ENCODE data around the gene ASIC1. TPM values are rescaled to one million over a fixed set of nuclear protein-coding genes. Genes with fewer than 3 reads are reported as not detected.

The ASIC1 gene
- total RNA-seq, 1 donor = 0.72 TPM

DNA sequence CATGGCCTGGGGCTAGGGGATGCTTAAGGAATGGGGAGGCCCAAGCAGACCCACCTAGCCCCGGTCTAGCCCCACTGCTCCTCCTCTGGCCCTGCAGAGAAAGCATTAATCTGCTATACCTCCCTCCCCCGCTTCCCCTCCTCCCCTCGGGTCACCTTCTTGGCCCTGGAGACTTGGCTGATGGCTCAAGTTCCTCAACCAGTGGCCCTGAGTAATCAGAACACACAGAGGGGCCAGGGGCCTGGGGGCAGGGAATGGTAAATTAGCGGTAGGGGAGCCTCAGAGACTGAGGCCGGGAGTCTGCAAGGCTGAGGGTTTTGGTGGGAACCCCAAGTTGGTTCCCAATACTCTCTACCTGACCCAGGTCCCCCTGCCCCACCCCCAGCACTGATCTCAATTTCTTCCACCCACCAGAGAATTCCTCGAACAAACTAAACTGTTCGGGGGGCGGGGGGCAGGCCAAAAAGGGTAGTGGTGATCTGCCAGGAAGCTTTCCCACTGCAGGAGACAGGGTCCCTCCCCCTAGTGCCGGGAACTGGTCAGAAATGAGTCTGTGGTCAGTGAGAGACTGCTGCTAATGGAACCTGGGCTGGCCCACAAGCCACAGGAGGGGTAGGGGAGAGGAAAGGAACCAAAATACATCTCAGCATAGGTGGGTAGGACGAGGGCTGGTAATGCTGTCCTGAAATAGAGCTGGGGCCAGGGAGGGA lies 15.0 kb downstream of the ASIC1 start:
- Histone ChIP-seq H4K20me1 (ENCODE audit: insufficient read depth, low read length) (no peaks in the 10 kb centered on the region), H3K27ac (ENCODE audit: low read depth, low read length) (no peak overlapping the region), H3K4me2 (ENCODE audit: insufficient read depth, low read length) (no peak overlapping the region), H3K9me3 (ENCODE audit: low read depth, low read length) (no peaks in the 10 kb centered on the region), H3K27me3 (ENCODE audit: insufficient read depth, low read length) (no peaks in the 10 kb centered on the region), H3K4me1 (ENCODE audit: insufficient read depth, low read length) (peaks cover 9% of the 10 kb centered on the region), H3K79me2 (ENCODE audit: insufficient read depth, low read length) (no peaks in the 10 kb centered on the region), H3K4me3 (ENCODE audit: insufficient read depth, low read length) (no peak overlapping the region), H2AFZ (ENCODE audit: low read length) (no peak overlapping the region), H3K36me3 (ENCODE audit: insufficient read depth, low read length) (no peaks in the 10 kb centered on the region)
- peak; percentile 50 for DNase-seq (ENCODE audit: insufficient read length, low spot score, missing footprints)
- TF ChIP-seq, protein P1, sequence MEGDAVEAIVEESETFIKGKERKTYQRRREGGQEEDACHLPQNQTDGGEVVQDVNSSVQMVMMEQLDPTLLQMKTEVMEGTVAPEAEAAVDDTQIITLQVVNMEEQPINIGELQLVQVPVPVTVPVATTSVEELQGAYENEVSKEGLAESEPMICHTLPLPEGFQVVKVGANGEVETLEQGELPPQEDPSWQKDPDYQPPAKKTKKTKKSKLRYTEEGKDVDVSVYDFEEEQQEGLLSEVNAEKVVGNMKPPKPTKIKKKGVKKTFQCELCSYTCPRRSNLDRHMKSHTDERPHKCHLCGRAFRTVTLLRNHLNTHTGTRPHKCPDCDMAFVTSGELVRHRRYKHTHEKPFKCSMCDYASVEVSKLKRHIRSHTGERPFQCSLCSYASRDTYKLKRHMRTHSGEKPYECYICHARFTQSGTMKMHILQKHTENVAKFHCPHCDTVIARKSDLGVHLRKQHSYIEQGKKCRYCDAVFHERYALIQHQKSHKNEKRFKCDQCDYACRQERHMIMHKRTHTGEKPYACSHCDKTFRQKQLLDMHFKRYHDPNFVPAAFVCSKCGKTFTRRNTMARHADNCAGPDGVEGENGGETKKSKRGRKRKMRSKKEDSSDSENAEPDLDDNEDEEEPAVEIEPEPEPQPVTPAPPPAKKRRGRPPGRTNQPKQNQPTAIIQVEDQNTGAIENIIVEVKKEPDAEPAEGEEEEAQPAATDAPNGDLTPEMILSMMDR (IDR thresholded peaks at IDR 0.05; ENCODE audit: extremely low read depth, low read depth, low read length) = no peak

DNA sequence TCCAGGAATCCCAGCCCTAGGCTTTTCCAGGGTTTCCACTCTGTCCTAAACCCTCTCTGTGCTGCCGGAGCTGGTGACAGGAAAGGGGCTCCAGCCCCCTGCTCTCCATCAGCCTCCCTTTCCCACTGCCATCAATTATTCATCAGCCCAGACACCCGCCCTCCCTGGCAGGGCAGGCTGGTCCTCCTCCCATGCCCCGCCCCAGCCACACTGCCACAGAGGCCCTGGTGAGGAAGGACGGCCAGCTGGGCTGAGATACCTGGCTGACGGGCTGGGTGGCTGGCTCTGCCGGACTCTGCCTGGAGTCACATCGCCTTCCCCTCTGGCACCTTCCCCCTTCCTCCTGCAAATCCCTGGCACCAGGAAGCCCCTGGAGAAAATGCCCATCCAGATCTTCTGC lies 15.8 kb downstream of the ASIC1 start:
- Histone ChIP-seq H3K79me2 (ENCODE audit: insufficient read depth, low read length) (no peaks in the 10 kb centered on the region), H2AFZ (ENCODE audit: low read length) (no peak overlapping the region), H3K4me3 (ENCODE audit: insufficient read depth, low read length) (no peak overlapping the region), H3K4me1 (ENCODE audit: insufficient read depth, low read length) (peaks cover 9% of the 10 kb centered on the region), H3K36me3 (ENCODE audit: insufficient read depth, low read length) (no peaks in the 10 kb centered on the region), H3K4me2 (ENCODE audit: insufficient read depth, low read length) (no peak overlapping the region), H4K20me1 (ENCODE audit: insufficient read depth, low read length) (no peaks in the 10 kb centered on the region), H3K27ac (ENCODE audit: low read depth, low read length) (no peak overlapping the region), H3K9me3 (ENCODE audit: low read depth, low read length) (no peaks in the 10 kb centered on the region), H3K27me3 (ENCODE audit: insufficient read depth, low read length) (no peaks in the 10 kb centered on the region)
- TF ChIP-seq, protein P1 (IDR thresholded peaks at IDR 0.05; ENCODE audit: extremely low read depth, low read depth, low read length) = no peak
- peak; percentile 9 for DNase-seq (ENCODE audit: insufficient read length, low spot score, missing footprints)

DNA sequence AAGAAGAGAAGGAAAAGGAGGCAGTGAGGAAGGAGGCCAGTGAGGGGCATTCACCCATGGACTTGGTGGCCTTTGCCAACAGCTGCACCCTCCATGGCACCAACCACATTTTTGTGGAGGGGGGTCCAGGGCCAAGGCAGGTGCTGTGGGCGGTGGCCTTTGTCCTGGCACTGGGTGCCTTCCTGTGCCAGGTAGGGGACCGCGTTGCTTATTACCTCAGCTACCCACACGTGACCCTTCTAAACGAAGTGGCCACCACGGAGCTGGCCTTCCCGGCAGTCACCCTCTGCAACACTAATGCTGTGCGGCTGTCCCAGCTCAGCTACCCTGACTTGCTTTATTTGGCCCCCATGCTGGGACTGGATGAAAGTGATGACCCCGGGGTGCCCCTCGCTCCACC lies 16.3 kb downstream of the ASIC1 start:
- Histone ChIP-seq H3K4me1 (ENCODE audit: insufficient read depth, low read length) (peaks cover 9% of the 10 kb centered on the region), H4K20me1 (ENCODE audit: insufficient read depth, low read length) (no peaks in the 10 kb centered on the region), H3K4me2 (ENCODE audit: insufficient read depth, low read length) (no peak overlapping the region), H3K4me3 (ENCODE audit: insufficient read depth, low read length) (no peak overlapping the region), H3K27ac (ENCODE audit: low read depth, low read length) (no peak overlapping the region), H3K79me2 (ENCODE audit: insufficient read depth, low read length) (no peaks in the 10 kb centered on the region), H3K9me3 (ENCODE audit: low read depth, low read length) (no peaks in the 10 kb centered on the region), H3K27me3 (ENCODE audit: insufficient read depth, low read length) (no peaks in the 10 kb centered on the region), H2AFZ (ENCODE audit: low read length) (no peak overlapping the region), H3K36me3 (ENCODE audit: insufficient read depth, low read length) (no peaks in the 10 kb centered on the region)
- TF ChIP-seq, protein P1 (IDR thresholded peaks at IDR 0.05; ENCODE audit: extremely low read depth, low read depth, low read length) = no peak
- DNase-seq (ENCODE audit: insufficient read length, low spot score, missing footprints) = peak; percentile 36

DNA sequence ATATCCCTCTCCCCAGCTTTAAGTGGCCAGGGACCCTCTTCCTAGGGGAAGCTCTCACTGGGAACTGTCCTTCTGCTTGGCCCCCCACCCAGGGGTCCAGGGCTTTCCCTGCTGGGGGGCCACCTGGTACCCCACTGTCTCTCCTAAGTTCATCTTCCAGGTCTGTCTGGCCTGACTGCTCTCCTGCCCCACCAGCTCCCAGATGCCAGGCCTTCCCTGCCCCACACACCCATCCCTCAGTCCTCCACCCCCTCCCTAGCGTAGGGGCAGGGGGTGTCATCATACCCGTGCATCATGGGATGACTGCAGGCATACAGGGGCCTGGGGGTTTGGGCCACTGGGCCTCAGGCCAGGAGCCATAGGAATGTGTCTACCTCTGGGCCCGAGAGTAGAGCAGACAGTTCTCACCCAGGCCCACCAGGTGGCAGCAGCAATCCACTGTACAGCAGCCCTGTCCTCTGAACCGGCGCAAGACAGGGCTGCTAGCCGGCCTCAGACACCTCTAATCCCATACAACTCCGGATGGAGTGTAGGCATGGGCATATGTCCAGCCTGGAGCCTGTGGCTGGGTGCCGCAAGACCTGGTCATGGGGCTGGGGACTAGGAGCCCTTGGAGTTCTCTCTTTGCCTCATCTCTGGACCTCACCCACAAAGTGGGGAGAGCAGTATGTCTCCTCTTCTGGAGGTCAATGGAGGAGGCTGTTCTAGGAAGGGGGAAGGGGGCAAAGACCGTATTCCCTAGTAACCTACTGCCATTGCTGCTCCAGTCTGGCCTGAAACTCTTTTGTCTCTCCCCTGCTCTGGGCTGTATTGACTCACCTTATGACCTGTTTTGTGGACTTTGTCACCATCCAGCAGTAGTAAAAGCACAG lies 17.8 kb downstream of the ASIC1 start:
- H3K4me1 ChIP-seq (ENCODE audit: insufficient read depth, low read length) = peaks cover 7% of the 10 kb centered on the region
- no peak overlapping the region for H3K27ac ChIP-seq (ENCODE audit: low read depth, low read length)
- no peak overlapping the region for H3K4me2 ChIP-seq (ENCODE audit: insufficient read depth, low read length)
- no peak overlapping the region for H3K4me3 ChIP-seq (ENCODE audit: insufficient read depth, low read length)
- H3K36me3 ChIP-seq (ENCODE audit: insufficient read depth, low read length) = no peaks in the 10 kb centered on the region
- TF ChIP-seq, protein P1 (IDR thresholded peaks at IDR 0.05; ENCODE audit: extremely low read depth, low read depth, low read length) = peak; percentile 90
- no peaks in the 10 kb centered on the region for H3K79me2 ChIP-seq (ENCODE audit: insufficient read depth, low read length)
- DNase-seq (ENCODE audit: insufficient read length, low spot score, missing footprints) = peak; percentile 98
- no peaks in the 10 kb centered on the region for H3K27me3 ChIP-seq (ENCODE audit: insufficient read depth, low read length)
- peak overlapping the region; percentile 77 for H2AFZ ChIP-seq (ENCODE audit: low read length)
- no peaks in the 10 kb centered on the region for H3K9me3 ChIP-seq (ENCODE audit: low read depth, low read length)
- H4K20me1 ChIP-seq (ENCODE audit: insufficient read depth, low read length) = no peaks in the 10 kb centered on the region
